ENCODE data around the gene LNX2. TPM values are rescaled to one million over a fixed set of nuclear protein-coding genes. Genes with fewer than 3 reads are reported as not detected.

Gene LNX2
- total RNA-seq, 1 donor from 2014 or later = 29.2 TPM

DNA sequence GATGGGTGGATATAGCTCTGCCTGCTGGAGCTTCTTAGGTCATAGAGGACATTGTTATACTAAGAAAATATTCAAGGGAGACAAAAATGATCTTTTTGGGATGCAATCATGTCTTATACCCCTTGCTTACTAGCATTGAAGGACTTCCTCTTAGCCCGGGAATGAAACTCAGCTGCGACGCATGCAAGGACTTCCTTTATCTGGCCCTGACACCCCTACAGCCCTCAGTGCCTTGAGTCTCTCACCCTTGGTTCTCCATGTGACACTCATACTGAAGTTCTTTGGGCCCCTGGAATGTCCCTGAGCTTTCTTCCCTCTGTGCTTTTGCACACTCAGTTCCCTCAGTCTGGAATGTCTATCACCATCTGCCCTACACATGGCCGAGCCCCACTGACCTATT lies 97.5 kb downstream of the LNX2 start:
- peaks cover 2% of the 10 kb centered on the region for H3K27me3 ChIP-seq (ENCODE audit: control insufficient read depth, insufficient read depth, low read length)
- no peak for FAIRE-seq
- H3K4me3 ChIP-seq (ENCODE audit: low read depth, low read length) = no peak overlapping the region
- no peak for DNase-seq (ENCODE audit: low read depth)
- no peak for TF ChIP-seq CTCF (IDR thresholded peaks at IDR 0.05; ENCODE audit: insufficient read depth, low read length, severe bottlenecking)
- H3K36me3 ChIP-seq (ENCODE audit: control insufficient read depth, insufficient read depth, low read length) = no peaks in the 10 kb centered on the region

DNA sequence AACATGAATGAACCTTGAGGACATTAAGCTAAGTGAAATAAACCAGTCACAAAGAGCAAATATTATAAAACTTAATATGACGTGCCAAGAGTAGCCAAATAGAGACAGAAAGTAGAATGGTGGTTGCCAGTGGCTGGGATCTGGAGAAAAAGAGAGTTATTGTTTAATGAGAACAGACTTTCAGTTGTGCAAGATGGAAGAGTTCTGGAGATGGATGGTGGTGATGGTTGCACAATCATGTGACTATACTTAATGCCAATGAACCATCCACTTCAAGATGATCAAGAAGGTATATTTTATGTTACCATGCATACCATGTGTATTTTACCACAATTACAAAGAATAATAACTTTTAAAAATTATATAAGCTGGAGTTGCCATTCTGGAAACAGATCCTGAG lies 104.2 kb downstream of the LNX2 start:
- no peak overlapping the region for H3K4me3 ChIP-seq (ENCODE audit: low read depth, low read length)
- TF ChIP-seq CTCF (IDR thresholded peaks at IDR 0.05; ENCODE audit: insufficient read depth, low read length, severe bottlenecking) = no peak
- DNase-seq (ENCODE audit: low read depth) (no peak), FAIRE-seq (no peak)
- H3K27me3 ChIP-seq (ENCODE audit: control insufficient read depth, insufficient read depth, low read length) = peaks cover 2% of the 10 kb centered on the region
- H3K36me3 ChIP-seq (ENCODE audit: control insufficient read depth, insufficient read depth, low read length) = no peaks in the 10 kb centered on the region

GRCh38 chr13:27510082-27510481 lies 110.2 kb downstream of the LNX2 start:
- DNase-seq (ENCODE audit: low read depth) = no peak

DNA sequence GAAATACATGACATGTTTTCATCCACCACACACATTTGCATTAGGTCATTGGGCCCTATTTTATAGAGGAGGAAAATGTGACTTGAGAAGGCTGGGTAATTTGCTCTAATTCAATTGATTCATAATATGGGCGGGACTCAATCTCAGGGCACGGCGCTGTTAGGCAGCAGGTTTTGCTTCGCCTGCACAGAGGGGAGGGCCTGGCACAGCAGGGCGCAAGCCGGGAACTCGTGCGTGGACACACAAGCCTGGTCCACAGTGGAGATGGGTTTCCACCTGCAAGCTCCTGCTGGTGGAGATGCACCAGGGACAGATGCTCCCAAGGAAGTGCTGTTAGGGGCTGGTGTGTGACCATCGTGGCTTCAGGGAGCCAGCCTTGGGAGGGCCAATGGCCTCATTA lies 111.5 kb downstream of the LNX2 start:
- FAIRE-seq (peak; percentile 70), DNase-seq (ENCODE audit: low read depth) (no peak)
- Histone ChIP-seq H3K36me3 (ENCODE audit: control insufficient read depth, insufficient read depth, low read length) (no peaks in the 10 kb centered on the region), H3K27me3 (ENCODE audit: control insufficient read depth, insufficient read depth, low read length) (no peaks in the 10 kb centered on the region), H3K4me3 (ENCODE audit: low read depth, low read length) (no peak overlapping the region)
- TF ChIP-seq CTCF (IDR thresholded peaks at IDR 0.05; ENCODE audit: insufficient read depth, low read length, severe bottlenecking) = no peak

More at GRCh38 chr13:27510082-27510481, 110.2 kb downstream of the LNX2 start:
- FAIRE-seq = peak; percentile 13
- Histone ChIP-seq H3K4me3 (ENCODE audit: low read depth, low read length) (no peak overlapping the region), H3K36me3 (ENCODE audit: control insufficient read depth, insufficient read depth, low read length) (no peaks in the 10 kb centered on the region), H3K27me3 (ENCODE audit: control insufficient read depth, insufficient read depth, low read length) (no peaks in the 10 kb centered on the region)
- TF ChIP-seq CTCF (IDR thresholded peaks at IDR 0.05; ENCODE audit: insufficient read depth, low read length, severe bottlenecking) = no peak

DNA sequence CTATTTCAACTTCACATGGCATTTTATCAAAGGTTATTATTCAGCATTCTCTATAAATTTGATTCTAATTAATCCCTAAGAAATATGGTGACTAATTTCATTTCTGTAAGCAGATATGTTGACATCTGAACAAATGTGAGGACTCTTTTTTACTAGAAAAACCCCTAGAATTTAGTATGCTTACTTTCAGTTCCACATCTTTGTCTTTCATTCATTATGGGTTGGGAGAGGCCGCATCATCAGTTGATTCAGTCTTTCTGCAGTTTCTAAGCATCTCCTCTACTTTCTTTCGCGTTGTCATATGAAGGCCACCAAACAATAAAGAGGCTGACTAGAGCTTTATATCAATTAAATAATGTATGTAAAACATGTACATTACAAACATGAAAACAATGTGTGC lies 114.5 kb downstream of the LNX2 start:
- TF ChIP-seq CTCF (IDR thresholded peaks at IDR 0.05; ENCODE audit: insufficient read depth, low read length, severe bottlenecking) = no peak
- no peak for FAIRE-seq
- no peaks in the 10 kb centered on the region for H3K36me3 ChIP-seq (ENCODE audit: control insufficient read depth, insufficient read depth, low read length)
- no peak overlapping the region for H3K4me3 ChIP-seq (ENCODE audit: low read depth, low read length)
- no peaks in the 10 kb centered on the region for H3K27me3 ChIP-seq (ENCODE audit: control insufficient read depth, insufficient read depth, low read length)
- DNase-seq (ENCODE audit: low read depth) = no peak

GRCh38 chr13:27504868-27505194 lies 115.5 kb downstream of the LNX2 start:
- no peak for DNase-seq (ENCODE audit: low read depth)
- FAIRE-seq = no peak
- no peak for TF ChIP-seq CTCF (IDR thresholded peaks at IDR 0.05; ENCODE audit: insufficient read depth, low read length, severe bottlenecking)
- Histone ChIP-seq H3K36me3 (ENCODE audit: control insufficient read depth, insufficient read depth, low read length) (no peaks in the 10 kb centered on the region), H3K27me3 (ENCODE audit: control insufficient read depth, insufficient read depth, low read length) (no peaks in the 10 kb centered on the region), H3K4me3 (ENCODE audit: low read depth, low read length) (no peak overlapping the region)
